GM18867 (cell line): ENCODE measurements around the gene AGPAT3.

ENCODE experiments used
- ATAC-seq: cut with Tn5 transposase; IDR thresholded peaks from one replicate; pipeline ENCODE4 v1.9.1; 2021; ENCODE audit warnings: mild to moderate bottlenecking, moderate library complexity; ENCODE audit not compliant: unreplicated experiment

The AGPAT3 gene

DNA sequence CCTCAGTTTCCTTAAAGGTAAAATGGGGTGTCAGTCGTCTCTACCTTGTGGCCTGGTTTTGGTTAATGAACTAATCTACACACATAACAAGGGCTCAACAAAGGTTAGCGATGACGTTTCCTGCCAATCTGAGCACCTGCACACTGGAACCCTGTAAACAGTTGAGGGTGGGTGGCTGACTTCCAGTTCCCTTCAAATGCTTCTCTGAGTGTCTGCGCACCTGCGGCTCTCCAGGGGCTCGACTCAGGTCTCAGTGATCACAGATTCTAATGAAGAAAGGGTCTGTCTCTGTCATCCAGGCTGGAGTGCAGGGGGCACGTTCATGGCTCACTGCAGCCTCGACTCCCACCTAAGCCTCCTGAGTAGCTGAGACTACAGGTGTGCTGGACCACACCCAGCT is 3.3 kb upstream of the AGPAT3 start:
- ATAC-seq, result no peak

DNA sequence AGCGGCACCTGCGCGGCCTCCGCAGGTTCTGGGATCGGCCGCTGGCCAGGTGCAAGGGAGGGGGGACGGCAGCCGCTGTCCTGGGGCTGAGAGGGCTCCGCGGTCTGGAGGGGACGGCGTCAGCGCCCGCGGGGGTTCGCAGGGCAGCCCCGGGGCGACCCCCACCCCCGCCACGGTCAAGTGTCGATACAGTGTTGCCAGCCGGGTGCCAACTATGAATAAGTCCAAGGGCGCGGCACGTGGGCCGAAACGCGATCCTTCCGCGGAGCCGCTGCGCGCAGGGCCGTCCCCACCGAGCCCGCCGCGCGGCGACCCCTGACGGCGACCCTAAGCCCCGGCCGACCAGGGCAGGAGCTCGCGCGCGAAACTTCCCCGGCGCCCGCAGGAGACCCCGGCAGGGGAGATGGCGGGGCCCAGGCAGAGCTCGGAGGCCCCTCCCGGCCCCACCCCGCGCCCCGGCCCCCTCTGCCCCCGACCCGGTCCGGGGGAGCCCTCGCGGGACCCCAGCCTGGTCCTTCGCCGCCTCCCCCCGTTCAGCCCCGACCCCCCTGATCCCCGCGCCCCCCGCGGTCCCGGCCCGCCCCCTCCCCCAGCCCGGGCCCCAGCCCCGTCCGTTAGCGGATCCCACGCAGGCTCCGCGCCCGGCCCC is 586 bp upstream of the AGPAT3 start:
- ATAC-seq, result no peak

DNA sequence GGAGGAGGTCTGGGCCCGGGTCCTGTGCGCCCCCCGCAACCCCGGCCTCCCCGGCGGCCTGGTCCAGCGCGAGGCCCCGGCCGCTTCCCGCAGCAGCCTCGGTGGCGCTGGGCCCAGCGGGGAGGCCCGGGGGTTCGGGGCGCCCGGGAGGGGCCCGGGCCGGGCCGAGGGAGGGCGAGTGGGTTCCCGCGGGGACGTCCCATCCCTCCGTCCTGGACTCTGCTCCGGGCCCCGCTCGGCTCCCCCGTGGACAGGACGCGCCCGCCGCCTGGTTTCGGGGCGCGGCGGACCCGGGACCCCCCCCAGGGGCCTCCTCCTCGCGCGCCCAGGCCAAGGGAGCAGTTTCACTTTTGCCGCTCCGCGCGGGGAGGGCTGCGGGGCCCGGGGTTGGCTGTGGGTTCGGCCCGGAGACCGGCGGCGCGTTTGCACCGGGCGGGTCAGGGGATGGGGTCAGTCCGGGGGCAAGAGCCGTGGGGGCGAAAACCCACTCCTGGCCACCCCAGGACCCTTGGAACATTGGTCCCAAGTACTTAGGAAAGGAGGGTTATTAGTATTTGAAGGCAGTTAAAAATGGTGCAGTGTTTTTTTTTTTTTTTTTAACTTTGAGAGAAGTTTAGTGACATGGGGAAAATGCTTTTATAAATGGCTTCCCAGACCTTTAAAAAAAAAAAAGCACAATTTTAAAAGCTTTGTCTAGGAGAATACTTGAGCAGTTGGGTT is 677 bp downstream of the AGPAT3 start:
- ATAC-seq, result no peak

DNA sequence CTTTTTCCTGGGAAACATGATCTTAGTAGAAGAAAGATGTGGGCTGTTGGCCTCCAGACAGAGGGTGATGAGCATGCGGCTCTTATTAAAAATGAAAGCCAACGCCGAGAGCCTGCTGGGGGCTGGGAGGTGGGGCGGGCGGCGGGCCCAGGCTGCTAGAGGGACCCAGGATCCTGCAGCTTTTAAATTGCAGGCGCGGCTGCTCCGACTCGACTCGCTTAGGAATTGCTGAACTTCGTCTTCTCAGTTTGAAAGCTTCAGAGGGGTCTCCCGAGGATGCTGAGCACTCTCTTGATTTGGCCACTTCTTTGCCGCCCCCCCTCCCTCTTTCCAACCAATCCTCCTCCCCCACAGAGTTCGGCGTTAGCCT is 1.2 kb downstream of the AGPAT3 start:
- no peak for ATAC-seq

DNA sequence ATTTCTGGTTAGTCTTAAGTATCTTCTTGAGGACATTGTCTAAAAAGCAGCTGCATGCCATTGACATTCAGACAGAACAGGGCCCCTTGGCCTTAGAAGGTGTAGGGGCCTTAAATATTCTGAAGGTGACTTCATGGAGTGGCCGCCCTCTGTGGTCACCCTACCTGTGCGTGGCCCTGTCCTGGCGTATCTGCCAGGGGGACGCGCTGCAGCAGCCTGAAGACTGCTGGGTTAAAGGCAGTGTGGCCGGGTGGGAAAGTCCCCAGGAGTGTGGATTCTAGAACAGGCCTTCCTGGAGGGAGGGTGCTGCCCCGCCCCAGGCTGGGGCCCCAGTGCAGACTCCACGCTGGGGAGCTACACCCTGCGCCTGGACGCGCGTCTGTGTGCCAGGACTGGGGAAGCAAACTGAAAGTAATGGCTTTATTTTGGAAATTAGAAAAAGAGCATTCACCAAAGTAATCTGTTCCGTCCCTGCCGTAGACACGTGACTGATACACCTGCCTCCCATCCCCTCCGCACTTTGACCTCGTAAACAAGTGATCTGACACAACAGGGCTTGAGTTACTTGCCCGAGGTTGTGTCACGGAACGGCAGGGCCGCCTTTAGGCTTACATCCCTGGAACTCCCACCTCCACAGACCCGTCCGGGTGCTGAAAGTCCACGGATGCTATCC is 1.8 kb downstream of the AGPAT3 start:
- no peak for ATAC-seq

DNA sequence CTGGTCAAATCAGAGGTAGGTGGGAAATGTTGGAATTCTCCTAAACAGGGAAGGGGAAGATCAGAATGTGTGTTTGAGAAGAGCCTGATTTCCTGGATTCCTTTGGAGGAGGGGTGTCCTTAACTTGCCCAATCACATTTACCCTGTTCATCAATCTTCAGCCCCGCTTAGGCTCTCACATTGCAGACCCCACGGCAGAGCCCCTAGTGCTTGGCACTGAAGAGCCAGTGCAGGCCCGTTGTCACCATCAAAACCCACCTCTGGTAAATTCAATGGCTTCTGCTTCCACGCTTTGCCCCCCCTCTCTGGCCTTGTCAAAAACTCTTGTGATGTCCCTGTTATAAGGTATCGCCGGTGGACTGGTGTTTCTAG is 2.3 kb downstream of the AGPAT3 start:
- ATAC-seq, result no peak

DNA sequence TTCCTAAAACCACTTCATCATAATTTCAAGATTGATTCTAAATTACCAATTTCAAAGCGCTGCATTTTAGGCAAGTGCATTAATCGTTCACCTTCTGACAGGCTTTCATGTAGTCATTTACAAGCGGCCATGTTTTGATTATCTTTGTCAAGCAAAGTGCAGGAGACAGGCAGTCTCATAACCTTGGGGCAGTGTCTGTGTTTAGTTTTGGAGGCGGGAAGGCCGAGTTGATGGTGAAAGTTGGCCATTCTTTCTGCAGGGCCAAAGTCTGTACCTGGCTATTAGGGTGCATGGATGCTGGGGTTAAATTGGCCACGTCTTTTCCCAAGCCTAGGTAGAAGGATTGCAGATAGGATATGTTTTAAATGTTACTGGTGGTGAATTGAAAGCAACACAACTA is 2.9 kb downstream of the AGPAT3 start:
- ATAC-seq, result no peak

DNA sequence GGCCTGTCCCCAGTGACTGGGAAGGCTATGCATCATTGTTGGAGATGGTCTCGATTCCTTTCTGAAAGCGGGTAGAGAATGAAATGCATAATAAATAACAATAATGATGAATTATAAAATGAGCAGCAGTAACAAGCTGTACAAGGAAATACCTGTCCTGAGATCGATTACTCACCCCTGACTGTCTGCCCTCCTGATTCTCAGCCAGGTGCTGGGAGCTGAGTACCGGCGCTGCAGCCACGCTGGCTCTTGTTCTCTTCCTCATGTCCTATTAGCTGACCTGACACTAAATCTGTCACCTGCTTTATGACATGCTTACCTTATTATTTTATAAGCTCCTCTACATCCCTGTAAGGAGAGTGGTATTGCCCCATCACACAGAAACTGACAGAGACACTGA is 3.4 kb downstream of the AGPAT3 start:
- no peak for ATAC-seq

DNA sequence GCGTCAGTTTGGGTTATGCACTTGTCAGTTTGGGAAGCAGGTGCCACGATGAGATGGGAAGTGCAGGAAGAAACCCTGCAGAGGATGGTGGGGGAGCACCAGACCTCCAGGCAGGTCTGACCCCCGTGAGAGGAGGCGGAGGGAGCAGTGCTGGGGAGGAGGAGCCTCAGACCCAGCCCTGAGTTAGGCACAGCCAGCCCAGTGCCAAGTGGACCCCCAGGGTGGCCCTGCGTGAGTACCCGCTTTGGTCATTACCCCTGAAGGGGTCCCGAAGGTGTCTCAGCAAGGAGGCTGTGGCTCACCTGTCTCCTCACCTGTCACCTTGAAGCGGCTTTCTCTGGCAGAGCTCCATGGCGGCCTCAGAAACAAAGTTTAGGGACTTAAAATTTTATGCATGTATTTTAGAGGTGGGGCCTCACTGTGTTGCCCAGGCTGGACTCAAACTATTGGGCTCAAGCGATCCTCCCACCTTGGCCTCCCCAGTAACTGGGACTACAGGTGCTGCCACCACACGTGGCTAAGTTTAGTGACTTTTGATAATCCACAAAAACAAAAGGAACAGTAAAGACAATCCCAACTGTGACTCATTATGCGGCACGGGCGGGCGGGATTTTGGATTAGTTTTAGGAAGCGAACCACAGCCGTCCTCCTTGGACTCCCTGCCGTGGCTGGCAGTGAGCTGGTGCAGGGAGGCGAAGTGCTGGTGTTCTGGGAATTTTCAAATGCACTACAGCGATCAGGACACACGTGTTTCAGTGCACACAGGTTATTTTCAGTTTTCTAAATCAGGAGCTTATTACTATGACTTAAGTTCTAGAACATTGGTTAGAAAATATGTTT is 4.7 kb downstream of the AGPAT3 start:
- ATAC-seq, result no peak

DNA sequence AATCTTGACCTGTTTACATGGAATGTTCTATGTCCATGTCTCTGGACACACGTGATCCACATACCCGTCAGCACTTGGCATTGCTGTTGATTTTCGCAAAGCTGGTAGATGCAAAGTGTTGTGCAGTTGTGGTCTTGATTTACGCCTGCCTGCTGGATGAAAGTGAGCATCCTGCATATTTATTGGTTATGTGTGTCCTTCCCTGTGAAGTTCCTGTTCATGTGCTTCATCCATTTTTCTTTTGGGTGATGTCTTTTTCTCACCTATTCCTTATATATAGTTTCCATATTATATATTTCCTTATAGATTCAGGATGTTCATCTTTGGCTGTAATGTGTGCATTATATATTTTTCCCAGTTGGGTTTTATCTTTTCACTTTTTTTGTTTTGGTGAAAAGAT is 6.5 kb downstream of the AGPAT3 start:
- no peak for ATAC-seq

DNA sequence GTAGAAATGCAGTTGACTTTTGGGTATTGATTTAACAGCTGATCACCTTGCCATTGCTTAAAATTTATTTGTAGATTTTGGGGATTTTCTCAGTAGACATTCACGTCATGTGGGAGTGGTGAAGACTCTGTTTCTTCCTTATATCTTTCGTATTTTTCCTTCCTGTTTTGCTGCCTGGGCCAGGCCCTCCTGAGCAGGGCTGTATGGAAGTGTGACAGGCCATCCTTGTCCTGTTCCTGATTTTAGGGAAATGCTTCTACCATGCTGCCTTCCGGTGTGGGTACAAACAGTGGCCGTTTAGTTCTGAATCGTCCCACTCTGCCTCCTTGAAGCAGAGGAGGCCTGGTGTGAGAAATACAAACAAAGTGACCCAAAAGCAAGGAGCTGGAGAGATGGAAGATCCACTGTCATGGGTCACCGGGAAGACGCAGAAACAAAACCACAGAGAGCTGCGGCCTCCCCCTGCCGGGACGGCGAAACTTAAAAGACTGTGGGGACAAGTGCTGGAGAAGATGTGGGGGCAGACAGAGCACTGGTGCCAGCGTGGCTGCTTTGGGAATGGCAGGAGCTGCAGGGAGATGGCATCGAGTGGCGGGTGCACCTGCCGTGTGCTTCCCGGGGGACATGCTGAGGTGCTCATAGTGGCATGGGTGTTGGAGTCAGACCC is 7.6 kb downstream of the AGPAT3 start:
- no peak for ATAC-seq

DNA sequence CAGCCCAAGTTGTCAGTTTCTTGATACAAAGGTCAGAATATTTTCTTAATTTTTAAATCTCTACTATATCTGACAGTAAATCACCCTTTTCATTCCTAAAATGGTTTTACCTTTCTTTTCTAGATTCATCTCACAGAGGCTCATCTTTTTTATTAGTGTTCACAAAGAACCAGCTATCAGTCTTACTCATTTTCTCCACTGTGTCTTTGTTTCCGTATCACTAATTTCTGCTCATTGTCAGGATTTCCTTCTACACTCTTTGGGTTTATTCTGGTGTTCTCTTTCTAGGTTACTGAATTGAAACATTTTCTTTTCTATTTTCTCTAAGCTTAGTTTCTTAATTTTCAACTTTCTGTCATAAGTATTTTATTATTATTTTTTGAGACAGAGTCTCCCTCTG is 8.7 kb downstream of the AGPAT3 start:
- no peak for ATAC-seq

DNA sequence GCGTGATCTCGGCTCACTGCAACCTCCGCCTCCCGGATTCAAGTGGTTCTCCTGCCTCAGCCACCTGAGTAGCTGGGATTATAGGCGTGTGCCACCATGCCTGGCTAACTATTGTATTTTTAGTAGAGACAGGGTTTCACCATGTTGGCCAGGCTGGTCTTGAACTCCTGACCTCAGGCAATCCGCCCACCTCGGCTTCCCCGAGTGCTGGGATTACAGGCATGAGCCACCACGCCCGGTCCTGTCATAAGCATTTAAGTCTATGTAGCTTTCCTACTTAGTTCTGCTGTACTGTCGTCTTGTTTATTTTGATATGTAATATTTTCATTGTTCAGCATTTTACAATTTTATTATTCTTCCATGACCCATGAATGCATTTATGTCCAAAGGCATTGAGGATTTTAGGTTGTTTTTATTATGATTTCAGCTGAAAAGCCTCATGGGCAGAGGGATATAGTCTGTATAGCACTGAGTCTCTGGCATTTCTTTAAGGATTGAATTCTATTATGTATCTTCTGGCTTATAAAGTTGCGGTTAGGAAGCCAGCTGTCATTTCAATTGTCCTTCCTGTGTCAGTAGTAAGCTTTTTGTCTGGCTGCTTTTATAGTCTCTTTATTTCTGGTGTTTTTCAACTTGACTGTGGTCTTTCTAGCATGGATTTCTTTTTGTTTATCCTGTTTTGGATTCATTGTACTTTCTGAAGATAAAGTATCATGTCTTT is 9.2 kb downstream of the AGPAT3 start:
- ATAC-seq, result no peak

DNA sequence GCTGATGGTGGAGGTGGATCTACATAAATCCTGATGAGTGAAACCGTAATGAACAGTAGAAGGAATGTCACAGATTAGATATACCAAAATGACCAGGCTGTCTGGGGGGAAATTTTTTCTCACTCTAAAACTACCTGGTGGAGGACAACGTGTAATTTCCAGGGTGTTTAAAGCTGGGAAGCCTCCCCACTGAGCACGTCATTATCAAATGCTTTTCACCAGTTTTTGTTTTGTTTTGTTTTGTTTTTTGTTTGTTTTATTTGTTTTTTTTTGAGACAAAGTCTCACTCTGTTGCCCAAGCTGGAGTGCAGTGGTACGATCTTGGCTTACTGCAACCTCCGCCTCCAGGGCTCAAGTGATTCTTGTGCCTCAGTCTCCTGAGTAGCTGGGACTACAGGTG is 11.6 kb downstream of the AGPAT3 start:
- ATAC-seq, result no peak

DNA sequence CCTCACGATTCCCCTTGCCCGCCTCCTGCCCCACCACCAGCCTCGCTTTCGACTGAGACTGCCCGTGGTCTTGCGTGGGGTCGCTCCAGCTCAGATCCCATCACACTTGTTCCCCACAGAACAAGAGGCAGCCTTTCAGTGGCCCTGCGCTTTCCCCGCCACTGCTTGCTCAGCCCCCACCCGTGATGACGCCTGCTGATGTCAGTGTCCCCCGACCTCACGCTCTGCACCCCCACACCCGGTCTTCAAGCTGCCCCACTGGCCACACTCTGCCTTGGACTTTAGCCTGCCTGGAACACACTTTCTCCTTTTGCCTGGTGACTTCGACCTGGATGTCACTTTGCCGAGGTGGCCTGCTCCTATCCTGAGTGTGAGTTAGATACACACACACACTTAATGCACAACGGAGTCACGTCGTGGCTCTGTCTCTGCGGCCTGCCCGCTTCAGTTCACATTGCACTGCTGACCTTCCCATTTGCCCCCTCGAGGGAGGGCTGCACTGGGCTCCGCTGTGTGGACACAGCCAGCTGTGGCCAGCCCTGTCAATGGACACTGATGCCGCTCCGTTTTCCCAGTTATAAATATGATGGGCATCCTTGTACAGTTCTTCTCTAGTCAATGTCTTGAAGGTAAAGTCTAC is 13.0 kb downstream of the AGPAT3 start:
- ATAC-seq, result no peak

DNA sequence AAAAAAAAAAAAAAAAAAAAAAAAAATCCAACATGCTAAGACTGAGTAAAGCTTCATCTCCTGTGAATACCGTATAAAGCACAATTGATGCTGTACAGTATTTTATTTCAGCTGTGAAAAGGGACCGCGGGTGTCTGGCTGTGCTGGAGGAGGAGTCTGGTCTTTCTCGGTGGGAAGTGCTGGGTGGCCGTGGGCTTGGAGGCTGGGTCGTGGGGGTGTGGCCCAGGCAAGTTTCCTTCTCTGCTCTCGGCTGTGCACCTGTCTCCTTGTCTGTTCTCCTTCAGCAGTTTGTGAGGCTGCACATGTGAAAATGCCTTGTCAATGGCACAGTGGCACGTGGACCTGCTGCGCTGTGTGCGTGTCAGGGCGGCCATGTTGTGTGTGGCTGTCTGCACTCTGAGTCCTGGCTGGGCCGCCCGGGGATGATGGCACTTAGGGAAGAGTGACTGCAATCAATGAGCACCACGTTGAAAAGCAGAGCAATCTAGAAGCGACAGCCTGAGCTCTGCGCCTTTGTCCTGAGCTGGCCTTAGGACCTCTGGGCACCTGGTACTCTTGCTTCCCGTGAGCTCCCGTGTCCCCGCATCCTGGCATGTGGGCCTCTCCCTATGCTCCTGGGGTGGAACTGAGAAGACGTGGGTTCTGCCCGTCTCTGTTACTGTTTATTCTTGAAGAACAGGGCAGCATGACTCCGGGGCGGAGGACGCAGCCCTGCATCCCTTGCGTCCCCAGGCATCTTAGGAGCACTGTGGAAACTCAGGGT is 14.5 kb downstream of the AGPAT3 start:
- ATAC-seq, result no peak

DNA sequence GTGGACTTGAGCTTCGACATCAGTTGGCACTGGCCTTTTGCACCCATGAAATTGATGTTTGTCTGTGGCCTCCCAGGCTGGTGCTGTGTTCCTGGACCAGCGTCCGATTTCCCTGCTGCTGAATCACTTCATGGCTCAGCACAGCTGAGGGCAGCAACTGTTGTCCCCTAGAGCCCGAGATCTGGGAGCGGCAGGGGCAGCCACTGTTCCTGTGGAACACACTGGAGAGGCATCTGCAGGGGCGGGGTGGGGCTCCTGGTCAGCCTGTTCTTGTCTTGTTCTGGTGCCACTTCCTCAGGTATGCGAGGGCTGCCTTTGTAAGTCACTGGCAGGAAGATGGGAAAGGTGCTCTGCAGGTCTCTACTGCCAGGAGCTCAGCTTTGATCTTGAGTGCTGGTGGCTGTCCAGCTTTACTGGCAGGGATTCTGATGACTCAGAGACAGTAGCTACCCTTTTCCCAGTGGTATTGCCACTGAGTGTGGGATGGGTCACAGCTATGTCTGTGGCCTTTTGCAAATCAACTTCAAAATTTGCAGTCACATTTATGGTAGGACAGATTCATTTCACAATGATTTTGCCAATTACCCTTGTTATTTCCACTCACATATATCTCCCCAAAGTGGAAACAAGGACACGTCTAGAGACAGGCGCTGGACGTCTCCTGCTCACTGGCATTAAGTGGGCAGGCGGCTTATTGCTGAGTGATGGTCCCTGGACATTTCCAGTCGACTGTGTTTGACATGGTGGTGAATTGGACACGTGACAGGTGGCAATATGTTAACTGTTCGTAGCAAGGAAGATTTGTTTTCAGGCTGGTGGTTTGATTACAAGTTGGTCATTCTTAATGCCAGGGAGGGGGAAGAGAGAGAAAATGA is 15.3 kb downstream of the AGPAT3 start:
- no peak for ATAC-seq

DNA sequence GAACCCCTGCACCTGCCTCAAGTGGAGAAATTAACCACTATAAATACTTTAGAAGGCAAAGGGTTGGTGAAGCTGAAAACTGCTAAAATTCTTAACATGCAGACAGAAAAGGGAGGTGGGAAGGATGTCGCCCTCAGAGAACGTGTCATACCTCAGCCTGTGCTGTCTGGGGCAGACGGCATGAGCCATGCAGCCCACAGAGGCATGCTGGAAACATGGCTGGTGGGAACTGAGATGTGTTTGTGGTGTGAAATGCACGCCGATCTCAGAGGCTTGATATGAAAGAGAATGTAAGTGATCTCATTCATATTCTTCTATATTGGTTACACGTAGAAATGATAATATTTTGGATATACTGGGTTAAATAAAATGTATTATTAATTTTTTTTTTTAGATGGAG is 16.3 kb downstream of the AGPAT3 start:
- ATAC-seq, result no peak
